HCT116 (cell line): ENCODE data around the gene TRIM73. TPM values are rescaled to one million over a fixed set of nuclear protein-coding genes. Genes with fewer than 3 reads are reported as not detected.
A peak's percentile ranks its signal among the peaks of the same experiment; 100 is the strongest.
"Not testable (repeated sequence)": the region's sequence is repeated elsewhere in the genome, so short reads cannot be mapped to it uniquely, and the experiment has no call there.

Experiments used
- ATAC-seq: fragments of 200-7000 bp; cut with Tn5 transposase; 2 replicates; pipeline ENCODE4 v1.9.1; 2020; ENCODE audit warnings: mild to moderate bottlenecking, moderate library complexity
- BruUV-seq: library from RNA; stranded (reverse); fragments of 400-500 nt; replicated peaks from 2 replicates; lab custom pipeline; 2021; lab: Mats Ljungman, UMichigan
- CTCF ChIA-PET: fragments of 300-600 bp; sonication (Branson Sonifier 250); formaldehyde crosslinking; loops from one replicate; lab custom pipeline; 2021; ENCODE audit warnings: antibody characterized with exemption; lab: Charles Lee
- POLR2A ChIA-PET: fragments of 300-600, 350-600 bp; sonication (Branson Sonifier 250); formaldehyde crosslinking; loops from one replicate; lab custom pipeline; 2021; ENCODE audit warnings: antibody characterized with exemption; lab: Charles Lee
- RAD21 ChIA-PET, 2 experiments: fragments of 300-600 bp; sonication (Branson Sonifier 250); formaldehyde crosslinking; loops; one replicate each; lab custom pipeline; 2023; ENCODE audit warnings: low total read pairs in 2 of 2; ENCODE audit not compliant: uncharacterized antibody in 2 of 2, unreplicated experiment in 2 of 2, low non-redundant PET in 1 of 2; lab: Charles Lee
- DNase-seq: peaks from one replicate; pipeline ENCODE4 v3.0.0-alpha.2; 2010; ENCODE audit warnings: low read depth, low spot score
- H2AFZ ChIP-seq: fragments of 200-600 bp; shearing (Covaris generic), sonication (generic); 2 replicates; pipeline ENCODE4 v1.6.1; 2017; ENCODE audit warnings: low read depth, mixed run types, mixed read lengths, antibody characterized with exemption, low read length; ENCODE audit not compliant: poor library complexity, severe bottlenecking
- H3K27ac ChIP-seq: 2 replicates; pipeline ENCODE4 v1.5.1; 2012; ENCODE audit warnings: low read depth, low read length
- H3K27me3 ChIP-seq: fragments of 200-600 bp; sonication (generic); 2 replicates; pipeline ENCODE4 v1.6.1; 2016; ENCODE audit warnings: mixed run types, low read length, mixed read lengths; ENCODE audit not compliant: insufficient read depth
- H3K36me3 ChIP-seq, 2 experiments: fragments of 200-500 bp in 1 of 2; fragments of 200-600 bp in 1 of 2; sonication (Bioruptor generic) in 1 of 2; sonication (generic) in 1 of 2; 2 replicates each; pipeline versions ENCODE4 v1.5.1 to v1.6.1; 2014 to 2016; ENCODE audit warnings: low read length in 2 of 2, inconsistent platforms in 1 of 2, mixed read lengths in 1 of 2, mixed run types in 1 of 2; ENCODE audit not compliant: insufficient read depth in 2 of 2, control insufficient read depth in 1 of 2
- H3K4me1 ChIP-seq, 2 experiments: fragments of 200-600 bp in 1 of 2; sonication (generic) in 1 of 2; 2 replicates each; pipeline versions ENCODE4 v1.5.1 to v1.6.1; 2012 to 2017; ENCODE audit warnings: low read length in 2 of 2, inconsistent platforms in 1 of 2, mild to moderate bottlenecking in 1 of 2, mixed read lengths in 1 of 2, mixed run types in 1 of 2, moderate library complexity in 1 of 2; ENCODE audit not compliant: insufficient read depth in 2 of 2, control insufficient read depth in 1 of 2
- H3K4me2 ChIP-seq: fragments of 200-600 bp; sonication (generic); 2 replicates; pipeline ENCODE4 v1.6.1; 2017; ENCODE audit warnings: mixed run types, low read length, mixed read lengths
- H3K4me3 ChIP-seq, 2 experiments: fragments of 200-600 bp in 1 of 2; sonication (generic) in 1 of 2; replicated peaks in 1 of 2; 2 replicates each; pipeline ENCODE4 v1.5.1; 2011 to 2016; ENCODE audit warnings: low read length in 2 of 2, control low read depth in 1 of 2, low read depth in 1 of 2, mild to moderate bottlenecking in 1 of 2, mixed read lengths in 1 of 2, mixed run types in 1 of 2
- H3K79me2 ChIP-seq: fragments of 200-600 bp; sonication (generic); 2 replicates; pipeline ENCODE4 v1.6.1; 2017; ENCODE audit warnings: mild to moderate bottlenecking, mixed run types, low read length, moderate library complexity, mixed read lengths; ENCODE audit not compliant: insufficient read depth
- H3K9ac ChIP-seq: fragments of 200-600 bp; sonication (generic); 2 replicates; pipeline ENCODE4 v1.6.1; 2016; ENCODE audit warnings: low read length, mixed read lengths
- H3K9me2 ChIP-seq: fragments of 200-600 bp; sonication (generic), shearing (Covaris generic); 2 replicates; pipeline ENCODE4 v1.6.1; 2017; ENCODE audit warnings: mixed run types, mild to moderate bottlenecking, moderate library complexity; ENCODE audit not compliant: insufficient read depth
- H3K9me3 ChIP-seq, 2 experiments: fragments of 200-500 bp in 1 of 2; fragments of 200-600 bp in 1 of 2; sonication (Bioruptor generic) in 1 of 2; sonication (generic) in 1 of 2; 2 replicates each; pipeline ENCODE4 v1.6.1; 2014 to 2017; ENCODE audit warnings: low read length in 2 of 2, mixed read lengths in 2 of 2, inconsistent platforms in 1 of 2, low read depth in 1 of 2, mild to moderate bottlenecking in 1 of 2, mixed run types in 1 of 2, moderate library complexity in 1 of 2; ENCODE audit not compliant: control insufficient read depth in 1 of 2, insufficient read depth in 1 of 2
- H4K20me1 ChIP-seq: fragments of 200-600 bp; sonication (generic), shearing (Covaris generic); 2 replicates; pipeline ENCODE4 v1.6.1; 2017; ENCODE audit warnings: mixed run types, mild to moderate bottlenecking, moderate library complexity; ENCODE audit not compliant: insufficient read depth
- intact Hi-C: fragments of 100-400 bp; cut with micrococcal nuclease; formaldehyde crosslinking; loops from 2 replicates; pipeline ENCODE4 v1.10.0; 2022
- total RNA-seq: library from RNA; stranded (reverse); gene quantifications from one replicate; pipeline ENCODE4 v1.2.1, GENCODE V29; 2021; ENCODE audit not compliant: unreplicated experiment

TRIM73 gene
- total RNA-seq, 1 experiment from 2014 or later, result 8.8 TPM

DNA sequence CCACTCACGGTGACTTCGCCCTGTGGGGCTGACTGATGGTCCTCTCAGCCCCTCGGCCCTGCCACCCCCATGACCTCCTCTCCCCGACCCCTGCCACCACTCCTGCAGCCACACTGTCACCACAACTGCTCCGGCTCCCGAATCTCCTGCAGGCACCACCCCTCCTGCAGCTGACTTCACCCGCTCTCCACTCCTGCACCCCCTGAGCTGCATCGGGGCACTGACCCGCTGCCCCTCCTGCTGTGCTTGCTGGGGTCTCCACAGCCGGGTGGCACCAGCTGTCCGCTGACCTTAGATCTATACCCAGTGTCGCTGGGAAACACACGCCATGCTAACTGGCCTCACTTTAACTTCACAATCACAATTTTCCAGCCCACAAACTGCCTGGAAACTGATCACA is 24.7 kb downstream of the TRIM73 start:
- H3K9ac ChIP-seq, H2AFZ ChIP-seq, intact Hi-C loops, H3K27me3 ChIP-seq, CTCF ChIA-PET, DNase-seq, H3K27ac ChIP-seq, H3K36me3 ChIP-seq, H3K4me2 ChIP-seq, BruUV-seq, H3K4me1 ChIP-seq, H4K20me1 ChIP-seq, RAD21 ChIA-PET, H3K4me3 ChIP-seq, H3K9me3 ChIP-seq, H3K9me2 ChIP-seq, ATAC-seq, H3K79me2 ChIP-seq, POLR2A ChIA-PET: not testable (repeated sequence)

DNA sequence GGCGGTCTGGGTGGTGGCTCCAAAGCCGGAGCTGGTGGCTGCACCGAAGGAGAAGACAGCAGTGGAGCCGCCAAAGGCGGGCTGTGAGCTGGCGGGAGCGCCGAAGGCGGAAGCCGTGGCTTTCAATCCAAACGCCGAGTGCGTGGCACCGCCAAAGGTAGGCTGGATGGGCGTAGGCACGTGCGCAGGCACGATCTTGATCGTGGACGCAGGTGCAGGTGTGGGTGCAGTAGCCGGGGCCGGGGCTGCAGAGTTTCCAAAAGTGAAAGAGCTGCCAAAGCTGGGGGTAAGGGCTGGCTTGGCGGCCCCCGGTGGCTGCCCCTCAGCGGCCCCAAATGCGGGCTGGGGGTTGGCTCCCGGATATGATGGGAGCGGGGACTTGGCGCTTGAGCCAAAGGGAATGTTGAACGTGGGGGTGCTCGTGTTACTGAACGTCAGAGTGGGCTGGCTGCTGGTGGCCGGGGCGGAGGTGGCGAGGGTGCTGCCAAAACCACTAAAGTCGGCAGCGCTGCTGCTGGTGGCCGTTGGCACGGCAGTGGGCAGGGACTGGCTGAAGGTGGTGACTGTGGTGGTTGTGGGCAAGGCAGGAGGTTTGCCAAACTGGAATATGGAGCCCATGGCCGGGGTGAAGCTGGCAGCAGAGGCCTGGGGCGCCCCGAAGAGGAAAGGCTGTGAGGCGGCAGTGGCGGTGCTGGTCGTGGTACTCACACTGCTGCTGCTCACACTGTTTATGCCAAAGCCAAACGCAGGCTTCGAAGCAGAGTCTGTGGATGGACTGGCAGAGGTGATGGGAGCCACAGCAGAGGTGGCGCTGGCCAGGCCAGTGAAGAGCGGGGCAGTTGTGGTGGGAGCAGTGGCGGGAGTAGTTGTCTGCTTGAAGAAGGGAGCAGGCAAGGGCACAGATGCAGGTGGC is 26.6 kb downstream of the TRIM73 start:
- ATAC-seq, H3K9me2 ChIP-seq, H3K9me3 ChIP-seq, H3K4me2 ChIP-seq, DNase-seq, H3K9ac ChIP-seq, H3K79me2 ChIP-seq, CTCF ChIA-PET, intact Hi-C loops, H3K27ac ChIP-seq, RAD21 ChIA-PET, H3K4me1 ChIP-seq, H3K36me3 ChIP-seq, H3K27me3 ChIP-seq, H2AFZ ChIP-seq, H3K4me3 ChIP-seq, H4K20me1 ChIP-seq, POLR2A ChIA-PET: not testable (repeated sequence)
- TSS peak; percentile 25 for BruUV-seq

DNA sequence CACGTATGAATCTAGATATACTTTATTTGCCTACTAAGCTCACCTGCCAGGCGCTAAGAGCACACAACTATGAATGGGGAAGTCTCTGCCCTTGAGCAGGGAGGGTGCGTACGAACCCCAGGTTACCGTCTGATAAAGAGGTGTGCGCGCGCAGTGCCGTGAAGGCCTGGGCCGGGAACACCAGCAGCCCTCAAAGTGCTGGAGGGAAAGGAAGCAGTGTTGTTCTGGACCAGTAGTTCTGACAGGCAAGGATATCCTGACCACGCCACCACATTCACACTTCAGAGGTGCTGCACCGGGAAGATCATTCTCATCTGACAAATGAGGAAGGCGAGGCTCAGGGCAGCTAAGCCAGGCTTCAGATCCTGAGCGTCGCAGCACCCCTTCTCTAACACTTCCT is 28.1 kb downstream of the TRIM73 start:
- BruUV-seq, H3K9me3 ChIP-seq, POLR2A ChIA-PET: not testable (repeated sequence)

More for the DNA sequence above, 28.1 kb downstream of the TRIM73 start:
- H3K27me3 ChIP-seq, H3K9ac ChIP-seq, DNase-seq, RAD21 ChIA-PET, H3K4me3 ChIP-seq, H3K4me2 ChIP-seq, H3K9me2 ChIP-seq, intact Hi-C loops, H3K27ac ChIP-seq, CTCF ChIA-PET, H3K36me3 ChIP-seq, ATAC-seq, H3K79me2 ChIP-seq, H2AFZ ChIP-seq, H4K20me1 ChIP-seq, H3K4me1 ChIP-seq: not testable (repeated sequence)
